HepG2 (cell line): ENCODE measurements around the gene GYG1. TPM values are rescaled to one million over a fixed set of nuclear protein-coding genes. Genes with fewer than 3 reads are reported as not detected.

Experiments used
- ATAC-seq: fragments of 200-7000 bp; cut with Tn5 transposase; 3 replicates; pipeline ENCODE4 v1.9.1; 2020; ENCODE audit warnings: mild to moderate bottlenecking, moderate library complexity
- BruUV-seq: library from RNA; stranded (reverse); fragments of 400-500 nt; replicated peaks from 2 replicates; lab custom pipeline; 2021; lab: Mats Ljungman, UMichigan
- CTCF ChIA-PET: fragments of 300-600 bp; formaldehyde crosslinking; extraction: SDS; loops from one replicate; lab custom pipeline; 2021; ENCODE audit warnings: low total read pairs, inconsistent platforms, low intra/inter-chr PET ratio; lab: Yijun Ruan, JAX
- POLR2A ChIA-PET: fragments of 350-600 bp; sonication (Branson Sonifier 250); formaldehyde crosslinking; loops from one replicate; lab custom pipeline; 2020; ENCODE audit warnings: antibody characterized with exemption, inconsistent platforms; lab: Yijun Ruan, JAX
- DNase-seq: peaks from one replicate; pipeline ENCODE4 v3.0.0-alpha.2; 2015; ENCODE audit warnings: low spot score
- FAIRE-seq: peaks from 3 replicates; lab custom pipeline; 2011; peaks lifted over from hg19 to GRCh38; lab: Jason Lieb, UNC
- H2AFZ ChIP-seq: one replicate; pipeline ENCODE4 v1.6.1; 2011; ENCODE audit warnings: low read length, inconsistent platforms
- H3K27ac ChIP-seq: fragments of 300-600 bp; 3 replicates; pipeline ENCODE4 v1.8.0; 2011; ENCODE audit warnings: mixed run types, mild to moderate bottlenecking, mixed read lengths, low read length, inconsistent platforms; ENCODE audit not compliant: insufficient read depth; ENCODE audit errors: extremely low read length
- H3K27me3 ChIP-seq, 2 experiments: fragments of 200-600 bp in 1 of 2; 2 replicates in 1 of 2; 3 replicates in 1 of 2; pipeline versions ENCODE4 v1.6.0 to v1.8.0; 2011; ENCODE audit warnings: low read length in 2 of 2, mild to moderate bottlenecking in 2 of 2, moderate library complexity in 2 of 2, inconsistent platforms in 1 of 2; ENCODE audit not compliant: insufficient read depth in 2 of 2, control insufficient read depth in 1 of 2
- H3K36me3 ChIP-seq, 2 experiments: fragments of 200-600 bp in 1 of 2; replicated peaks in 1 of 2; 2 replicates in 1 of 2; 3 replicates in 1 of 2; pipeline versions ENCODE4 v1.5.1 to v1.8.0; 2011; ENCODE audit warnings: low read length in 2 of 2, inconsistent platforms in 1 of 2; ENCODE audit not compliant: insufficient read depth in 2 of 2, control insufficient read depth in 1 of 2
- H3K4me1 ChIP-seq: 2 replicates; pipeline ENCODE4 v1.5.1; 2012; ENCODE audit warnings: low read length, inconsistent platforms; ENCODE audit not compliant: insufficient read depth
- H3K4me2 ChIP-seq: 2 replicates; pipeline ENCODE4 v1.6.0; 2011; ENCODE audit warnings: low read depth, low read length, inconsistent platforms
- H3K4me3 ChIP-seq, 3 experiments: fragments of 200-600 bp in 1 of 3; sonication (generic), shearing (Covaris generic) in 1 of 3; replicated peaks in 1 of 3; 2 replicates each; pipeline ENCODE4 v1.5.1; 2011 to 2016; ENCODE audit warnings: low read length in 3 of 3, inconsistent platforms in 2 of 3, low read depth in 2 of 3, mild to moderate bottlenecking in 2 of 3, control low read depth in 1 of 3, mixed read lengths in 1 of 3; ENCODE audit not compliant: insufficient read depth in 1 of 3
- H3K79me2 ChIP-seq: one replicate; pipeline ENCODE4 v1.6.1; 2011; ENCODE audit warnings: low read length, inconsistent platforms; ENCODE audit not compliant: insufficient read depth
- H3K9ac ChIP-seq: 2 replicates; pipeline ENCODE4 v1.6.0; 2011; ENCODE audit warnings: mild to moderate bottlenecking, low read depth, low read length, inconsistent platforms; ENCODE audit not compliant: insufficient read depth
- H3K9me3 ChIP-seq: 2 replicates; pipeline ENCODE4 v1.5.1; 2012; ENCODE audit warnings: mild to moderate bottlenecking, low read length
- H4K20me1 ChIP-seq: 2 replicates; pipeline ENCODE4 v1.6.0; 2011; ENCODE audit warnings: inconsistent platforms, mild to moderate bottlenecking, low read length, moderate library complexity; ENCODE audit not compliant: insufficient read depth
- FLYWCH1 ChIP-seq: sonication (generic); formaldehyde crosslinking; IDR thresholded peaks from 2 replicates; pipeline ENCODE4 v1.8.1; 2023; ENCODE audit warnings: mild to moderate bottlenecking, missing genetic modification reagents
- HOXA5 ChIP-seq: sonication (generic); formaldehyde crosslinking; IDR thresholded peaks from 2 replicates; pipeline ENCODE4 v1.4.0; 2020; ENCODE audit warnings: missing genetic modification reagents
- MYC ChIP-seq: sonication (generic); formaldehyde crosslinking; IDR thresholded peaks from 2 replicates; pipeline ENCODE4 v1.9.0; 2021; ENCODE audit warnings: missing genetic modification reagents, borderline replicate concordance
- NKX3-1 ChIP-seq: sonication (generic); formaldehyde crosslinking; IDR thresholded peaks from 2 replicates; pipeline ENCODE4 v1.5.0; 2020; ENCODE audit warnings: missing genetic modification reagents
- PITX1 ChIP-seq: sonication (generic); formaldehyde crosslinking; IDR thresholded peaks from 2 replicates; pipeline ENCODE4 v1.5.1; 2020; ENCODE audit warnings: mild to moderate bottlenecking, missing genetic modification reagents
- POLR2AphosphoS2 ChIP-seq: IDR thresholded peaks from 2 replicates; pipeline ENCODE4 v1.6.1; 2011; ENCODE audit warnings: low read depth, low read length, improper control_type of control experiment
- SIX4 ChIP-seq: sonication (generic); formaldehyde crosslinking; IDR thresholded peaks from 2 replicates; pipeline ENCODE4 v1.4.0; 2020; ENCODE audit warnings: missing genetic modification reagents
- SOX6 ChIP-seq, 2 experiments: fragments of 450-650 bp in 1 of 2; sonication (generic) in 1 of 2; formaldehyde crosslinking in 1 of 2; IDR thresholded peaks; 2 replicates each; pipeline versions ENCODE4 v1.4.0 to v1.6.1; 2017 to 2020; ENCODE audit warnings: antibody characterized with exemption in 1 of 2, mild to moderate bottlenecking in 1 of 2, missing genetic modification reagents in 1 of 2
- TBL1XR1 ChIP-seq: fragments of 150-350 bp; IDR thresholded peaks from 2 replicates; pipeline ENCODE4 v1.6.1; 2014; ENCODE audit warnings: borderline replicate concordance, low read length; ENCODE audit not compliant: partially characterized antibody
- TEAD3 ChIP-seq: optimal IDR thresholded peaks from 2 replicates; pipeline ENCODE3; 2016; ENCODE audit warnings: borderline replicate concordance
- ZNF317 ChIP-seq: sonication (generic); formaldehyde crosslinking; IDR thresholded peaks from 2 replicates; pipeline ENCODE4 v1.5.0; 2020; ENCODE audit warnings: mild to moderate bottlenecking, missing genetic modification reagents
- ZNF660 ChIP-seq: sonication (generic); formaldehyde crosslinking; IDR thresholded peaks from 2 replicates; pipeline ENCODE4 v1.5.1; 2020; ENCODE audit warnings: mild to moderate bottlenecking, low read depth, missing genetic modification reagents, borderline replicate concordance
- WGBS: methylation state at CpG from one replicate; pipeline ENCODE4 v1.1.6; 2017; ENCODE audit warnings: low lambda C conversion rate; 5-methylcytosine and 5-hydroxymethylcytosine counted together
- in situ Hi-C: cut with HindIII; loops from 2 replicates; pipeline ENCODE4 v1.10.0; 2017; ENCODE audit warnings: low pct_unique_long_range_greater_than_20kb; ENCODE audit not compliant: extremely low pct_ligation_motif_present
- intact Hi-C: fragments of 100-400 bp; cut with micrococcal nuclease; formaldehyde crosslinking; loops from one replicate; pipeline ENCODE4 v1.10.0; 2022; ENCODE audit not compliant: unreplicated experiment
- polyA plus RNA-seq, 8 experiments: library from polyadenylated mRNA; depleted of rRNA in 3 of 8; stranded (reverse) in 7 of 8; unstranded in 1 of 8; fragments of >200 nt; fragmentation: Illumina TruSeq in 4 of 8; extraction: Trizol in 4 of 8; gene quantifications; 2 replicates each; pipeline versions ENCODE4 v1.2.1 to v1.2.3, GENCODE V29; 2011 to 2016; ENCODE audit warnings: low read depth in 4 of 8, missing spikeins in 1 of 8, mixed read lengths in 1 of 8; ENCODE audit not compliant: insufficient read depth in 1 of 8
- total RNA-seq, 5 experiments: library from RNA; depleted of rRNA; stranded (reverse); fragments of >200 nt; fragmentation: Illumina TruSeq; extraction: Trizol; gene quantifications; 2 replicates each; pipeline ENCODE4 v1.2.3, GENCODE V29; 2016; ENCODE audit warnings: low read depth in 1 of 5
- TF ChIP-seq, protein P1 (sequence below): sonication (generic); formaldehyde crosslinking; IDR thresholded peaks from 2 replicates; pipeline ENCODE4 v1.8.1; 2022; ENCODE audit warnings: low read depth, mild to moderate bottlenecking, missing genetic modification reagents
- TF ChIP-seq, protein P2 (sequence below): sonication (generic); formaldehyde crosslinking; IDR thresholded peaks from 2 replicates; pipeline ENCODE4 v1.5.0; 2020; ENCODE audit warnings: mild to moderate bottlenecking, missing genetic modification reagents

Gene GYG1
- total and polyA plus RNA-seq, 2 of the 13 experiments (the other 11 are each of a cell fraction or from before 2014, with no cell fraction given) = 15.7 to 28.1 TPM

DNA sequence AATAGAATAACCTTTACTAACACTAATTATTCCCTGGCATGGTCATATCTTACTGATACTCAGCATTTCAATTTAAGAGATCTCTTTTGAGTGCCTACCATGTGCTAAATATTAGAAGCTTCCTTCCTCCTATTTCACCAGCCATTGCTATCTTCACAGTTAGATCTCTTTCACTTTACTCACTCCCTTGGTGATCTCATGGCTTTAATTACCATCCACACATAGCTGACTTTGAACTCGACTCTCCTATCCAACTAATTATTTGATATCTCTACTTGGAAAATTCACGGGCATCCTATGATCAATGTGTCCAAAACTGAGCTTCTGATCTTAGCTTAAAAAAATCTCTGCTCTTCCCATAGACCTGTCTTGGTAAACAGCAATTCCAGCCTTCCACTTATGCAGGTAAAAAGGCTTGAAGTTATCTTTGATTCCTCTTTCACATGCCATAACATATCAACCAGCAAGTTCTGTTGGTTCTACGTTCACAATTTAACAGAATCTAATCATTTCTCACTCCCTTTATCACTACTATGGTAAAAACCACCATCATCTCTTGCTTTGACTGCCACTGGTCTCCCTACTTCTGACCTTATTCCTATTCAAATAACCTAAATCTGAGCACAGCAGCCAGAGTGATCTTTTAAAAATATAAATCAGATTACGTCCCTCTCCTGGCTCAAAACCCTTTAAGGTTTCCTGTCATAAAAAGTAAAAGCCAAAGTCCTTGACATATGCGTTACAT lies 53.2 kb downstream of the GYG1 start:
- no peak overlapping the region for H3K4me2 ChIP-seq
- no peaks in the 10 kb centered on the region for H3K79me2 ChIP-seq
- POLR2A ChIA-PET = no interaction called here
- WGBS = 95% methylated on average over 5 of the region's 5 CpGs
- no peak for TF ChIP-seq ZNF317 (CRISPR knock-in tag)
- no TSS peak for BruUV-seq
- H4K20me1 ChIP-seq = no peaks in the 10 kb centered on the region
- peaks cover 0 to 24% of the 10 kb centered on the region in 2 experiments; a peak in 3 of 5 replicates for H3K36me3 ChIP-seq
- no peaks in the 10 kb centered on the region for H3K27me3 ChIP-seq
- H3K9me3 ChIP-seq = no peaks in the 10 kb centered on the region
- CTCF ChIA-PET = no interaction called here
- no peak for DNase-seq
- no peak for FAIRE-seq
- H2AFZ ChIP-seq = no peak overlapping the region
- peaks cover 19% of the 10 kb centered on the region for H3K4me1 ChIP-seq
- H3K4me3 ChIP-seq = no peak overlapping the region
- in situ Hi-C loops = no loop called here
- H3K27ac ChIP-seq = no peak overlapping the region
- ATAC-seq = no peak
- intact Hi-C loops = no loop called here
- no peak overlapping the region for H3K9ac ChIP-seq

DNA sequence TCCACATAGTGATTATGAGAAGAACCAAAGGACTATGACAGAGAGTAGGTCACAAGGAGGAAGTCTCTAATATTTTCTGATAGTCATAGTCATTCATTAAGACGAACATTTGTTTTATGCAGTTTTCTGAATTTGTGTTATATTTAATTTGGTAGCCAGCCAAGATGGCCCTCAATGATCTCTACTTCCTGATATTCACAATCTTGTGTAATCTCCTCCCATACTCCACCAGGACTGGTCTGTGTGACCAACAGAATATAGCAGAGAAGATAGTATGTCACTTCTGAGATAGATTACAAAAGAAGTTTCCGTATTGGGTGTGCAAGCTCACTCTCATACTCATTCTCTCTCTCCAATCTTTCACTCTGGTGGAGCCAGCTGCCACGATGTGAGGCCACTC lies 64.2 kb downstream of the GYG1 start:
- Histone ChIP-seq H4K20me1 (no peaks in the 10 kb centered on the region), H3K79me2 (no peaks in the 10 kb centered on the region), H3K27ac (no peak overlapping the region), H3K27me3 (no peaks in the 10 kb centered on the region), H3K4me3 (no peak overlapping the region), H3K9ac (no peak overlapping the region), H3K4me2 (no peak overlapping the region), H2AFZ (no peak overlapping the region), H3K9me3 (no peaks in the 10 kb centered on the region), H3K4me1 (no peaks in the 10 kb centered on the region), H3K36me3 (peaks cover 0 to 34% of the 10 kb centered on the region in 2 experiments)
- intact Hi-C loops = no loop called here
- no peak for ATAC-seq
- CTCF ChIA-PET = no interaction called here
- FAIRE-seq = no peak
- no peak for DNase-seq
- in situ Hi-C loops = no loop called here
- no TSS peak for BruUV-seq
- 92% methylated on average over 3 of the region's 3 CpGs for WGBS
- POLR2A ChIA-PET = no interaction called here
- TF ChIP-seq SOX6 (IDR thresholded peaks at IDR 0.05) (no peak), SOX6 (CRISPR knock-in tag; IDR thresholded peaks at IDR 0.05) (no peak), NKX3-1 (CRISPR knock-in tag) (no peak), SIX4 (CRISPR knock-in tag) (no peak), TBL1XR1 (no peak), PITX1 (no peak), MYC (no peak), TEAD3 (CRISPR knock-in tag) (no peak), HOXA5 (no peak), FLYWCH1 (CRISPR knock-in tag) (no peak), POLR2AphosphoS2 (no peak), ZNF660 (CRISPR knock-in tag) (no peak)
- TF ChIP-seq, protein P1, sequence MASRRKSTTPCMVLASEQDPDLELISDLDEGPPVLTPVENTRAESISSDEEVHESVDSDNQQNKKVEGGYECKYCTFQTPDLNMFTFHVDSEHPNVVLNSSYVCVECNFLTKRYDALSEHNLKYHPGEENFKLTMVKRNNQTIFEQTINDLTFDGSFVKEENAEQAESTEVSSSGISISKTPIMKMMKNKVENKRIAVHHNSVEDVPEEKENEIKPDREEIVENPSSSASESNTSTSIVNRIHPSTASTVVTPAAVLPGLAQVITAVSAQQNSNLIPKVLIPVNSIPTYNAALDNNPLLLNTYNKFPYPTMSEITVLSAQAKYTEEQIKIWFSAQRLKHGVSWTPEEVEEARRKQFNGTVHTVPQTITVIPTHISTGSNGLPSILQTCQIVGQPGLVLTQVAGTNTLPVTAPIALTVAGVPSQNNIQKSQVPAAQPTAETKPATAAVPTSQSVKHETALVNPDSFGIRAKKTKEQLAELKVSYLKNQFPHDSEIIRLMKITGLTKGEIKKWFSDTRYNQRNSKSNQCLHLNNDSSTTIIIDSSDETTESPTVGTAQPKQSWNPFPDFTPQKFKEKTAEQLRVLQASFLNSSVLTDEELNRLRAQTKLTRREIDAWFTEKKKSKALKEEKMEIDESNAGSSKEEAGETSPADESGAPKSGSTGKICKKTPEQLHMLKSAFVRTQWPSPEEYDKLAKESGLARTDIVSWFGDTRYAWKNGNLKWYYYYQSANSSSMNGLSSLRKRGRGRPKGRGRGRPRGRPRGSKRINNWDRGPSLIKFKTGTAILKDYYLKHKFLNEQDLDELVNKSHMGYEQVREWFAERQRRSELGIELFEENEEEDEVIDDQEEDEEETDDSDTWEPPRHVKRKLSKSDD (CRISPR knock-in tag) = no peak
- TF ChIP-seq, protein P2, sequence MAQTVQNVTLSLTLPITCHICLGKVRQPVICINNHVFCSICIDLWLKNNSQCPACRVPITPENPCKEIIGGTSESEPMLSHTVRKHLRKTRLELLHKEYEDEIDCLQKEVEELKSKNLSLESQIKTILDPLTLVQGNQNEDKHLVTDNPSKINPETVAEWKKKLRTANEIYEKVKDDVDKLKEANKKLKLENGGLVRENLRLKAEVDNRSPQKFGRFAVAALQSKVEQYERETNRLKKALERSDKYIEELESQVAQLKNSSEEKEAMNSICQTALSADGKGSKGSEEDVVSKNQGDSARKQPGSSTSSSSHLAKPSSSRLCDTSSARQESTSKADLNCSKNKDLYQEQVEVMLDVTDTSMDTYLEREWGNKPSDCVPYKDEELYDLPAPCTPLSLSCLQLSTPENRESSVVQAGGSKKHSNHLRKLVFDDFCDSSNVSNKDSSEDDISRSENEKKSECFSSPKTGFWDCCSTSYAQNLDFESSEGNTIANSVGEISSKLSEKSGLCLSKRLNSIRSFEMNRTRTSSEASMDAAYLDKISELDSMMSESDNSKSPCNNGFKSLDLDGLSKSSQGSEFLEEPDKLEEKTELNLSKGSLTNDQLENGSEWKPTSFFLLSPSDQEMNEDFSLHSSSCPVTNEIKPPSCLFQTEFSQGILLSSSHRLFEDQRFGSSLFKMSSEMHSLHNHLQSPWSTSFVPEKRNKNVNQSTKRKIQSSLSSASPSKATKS (CRISPR knock-in tag) = no peak
